ENCODE results near the gene NANOS3. TPM values are rescaled to one million over a fixed set of nuclear protein-coding genes. Genes with fewer than 3 reads are reported as not detected.

The NANOS3 gene
- total and polyA plus RNA-seq, 2 of the 13 experiments (the other 11 are each of a cell fraction or from before 2014, with no cell fraction given) = 0.21 TPM; not detected in 1

DNA sequence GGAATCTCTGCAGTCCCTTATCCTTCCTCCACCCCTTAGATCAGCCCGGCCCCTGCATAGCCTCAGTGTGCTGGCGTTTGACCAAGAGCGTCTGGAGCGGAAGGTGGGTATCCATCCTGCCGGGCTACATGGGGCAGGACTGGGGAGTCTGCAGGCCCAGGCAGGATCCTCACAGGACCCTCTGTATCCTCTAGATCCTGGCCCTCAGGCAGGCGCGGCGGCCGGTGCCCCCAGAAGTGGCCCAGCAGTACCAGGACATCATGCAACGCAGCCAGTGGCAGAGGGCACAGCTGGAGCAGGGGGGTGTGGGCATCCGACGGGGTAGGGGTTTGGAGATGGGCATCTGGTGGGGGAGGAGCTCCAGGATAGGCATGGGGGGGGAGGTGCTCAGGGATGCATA lies 52.4 kb downstream of the NANOS3 start (continued):
- TF ChIP-seq, protein P1, sequence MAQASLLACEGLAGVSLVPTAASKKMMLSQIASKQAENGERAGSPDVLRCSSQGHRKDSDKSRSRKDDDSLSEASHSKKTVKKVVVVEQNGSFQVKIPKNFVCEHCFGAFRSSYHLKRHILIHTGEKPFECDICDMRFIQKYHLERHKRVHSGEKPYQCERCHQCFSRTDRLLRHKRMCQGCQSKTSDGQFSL (CRISPR knock-in tag; IDR thresholded peaks at IDR 0.05) = no peak
- TF ChIP-seq HOXA3 (CRISPR knock-in tag; IDR thresholded peaks at IDR 0.05) = no peak

DNA sequence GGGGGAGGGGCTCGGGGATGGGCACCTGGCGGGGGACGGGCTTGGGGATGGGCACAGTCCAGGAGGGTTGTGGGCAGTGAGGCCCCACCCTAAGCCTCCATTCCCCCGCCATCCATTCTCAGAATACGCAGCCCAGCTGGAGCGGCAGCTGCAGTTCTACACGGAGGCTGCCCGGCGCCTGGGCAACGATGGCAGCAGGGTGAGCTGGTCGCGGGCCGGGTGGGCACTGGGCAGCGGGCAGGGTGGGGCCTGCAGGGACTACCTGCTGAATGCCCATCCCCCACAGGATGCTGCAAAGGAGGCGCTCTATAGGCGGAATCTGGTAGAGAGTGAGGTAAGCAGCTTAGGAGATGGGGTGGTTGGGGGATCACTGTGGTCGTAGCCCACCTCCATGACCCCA lies 53.0 kb downstream of the NANOS3 start:
- intact Hi-C loops (cut with micrococcal nuclease; ENCODE audit: unreplicated experiment) = no loop called here
- no TSS peak for BruUV-seq (replicated peaks)
- Histone ChIP-seq H3K27me3 (ENCODE audit: control insufficient read depth in 1 of 2, insufficient read depth in 2 of 2, low read length in 2 of 2) (peaks cover 0 to 10% of the 10 kb centered on the region in 2 experiments; a peak in 1 of 5 replicates), H3K4me1 (ENCODE audit: insufficient read depth, low read length) (peaks cover 7% of the 10 kb centered on the region), H3K4me3 (replicated peaks in 1 of 3; ENCODE audit: insufficient read depth in 1 of 3, low read depth in 2 of 3, low read length in 3 of 3) (no peak overlapping the region), H3K79me2 (ENCODE audit: insufficient read depth, low read length) (no peaks in the 10 kb centered on the region), H3K36me3 (replicated peaks in 1 of 2; ENCODE audit: control insufficient read depth in 1 of 2, insufficient read depth in 2 of 2, low read length in 2 of 2) (peaks cover 8 to 16% of the 10 kb centered on the region in 2 experiments), H3K27ac (ENCODE audit: extremely low read length, insufficient read depth, low read length) (no peak overlapping the region), H4K20me1 (ENCODE audit: insufficient read depth, low read length) (no peaks in the 10 kb centered on the region), H2AFZ (ENCODE audit: low read length) (no peak overlapping the region), H3K9ac (ENCODE audit: insufficient read depth, low read depth, low read length) (no peak overlapping the region), H3K9me3 (ENCODE audit: low read length) (no peaks in the 10 kb centered on the region), H3K4me2 (ENCODE audit: low read depth, low read length) (no peak overlapping the region)
- ChIA-PET POLR2A (no interaction called here), CTCF (ENCODE audit: low intra/inter-chr PET ratio, low total read pairs) (no interaction called here)
- no peak for DNase-seq (ENCODE audit: low spot score)
- in situ Hi-C loops (cut with HindIII; ENCODE audit: extremely low pct_ligation_motif_present, low pct_unique_long_range_greater_than_20kb) = no loop called here
- 94% methylated on average over 11 of the region's 17 CpGs for WGBS (ENCODE audit: low lambda C conversion rate)
- no peak for ATAC-seq
- FAIRE-seq = no peak
- TF ChIP-seq ZNF430 (CRISPR knock-in tag; IDR thresholded peaks at IDR 0.05) = no peak
- TF ChIP-seq CBX1 (IDR thresholded peaks at IDR 0.05; ENCODE audit: low read depth) = no peak
- no peak for TF ChIP-seq NFRKB (IDR thresholded peaks at IDR 0.05)
- TF ChIP-seq ZNF510 (CRISPR knock-in tag; IDR thresholded peaks at IDR 0.05; ENCODE audit: low read depth) = no peak
- TF ChIP-seq FIP1L1 (IDR thresholded peaks at IDR 0.05; ENCODE audit: borderline replicate concordance, insufficient read depth, low read depth, low read length) = no peak

MicroRNAs within 50 kb of the gene (microRNA counts, 767-probe panel; counts per million panel counts)
- not detected for microRNA hsa-miR-181c-5p
- microRNA hsa-miR-23a-3p = not detected
- microRNA hsa-miR-24-3p = not detected
- microRNA hsa-miR-27a-3p = not detected

Small RNA genes within 50 kb of the gene (microRNA-seq; reads per million reads assigned to microRNA genes)
- 446 reads per million, percentile 84 among the genes with 10 or more reads in this experiment for gene MIR181C
- gene MIR181D = 427 reads per million, percentile 83 among the genes with 10 or more reads in this experiment

Small RNA genes within 50 kb of the gene (small RNA-seq; reads per million reads assigned to genes)
- gene MIR181C (ENCODE audit: insufficient read depth in 2 of 3, insufficient read length in 3 of 3, low read depth in 2 of 3, low replicate concordance in 1 of 3) (0.20 to 45.4 (median 16.6) reads per million in 3 experiments), gene MIR181D (ENCODE audit: insufficient read depth in 2 of 3, insufficient read length in 3 of 3, low read depth in 2 of 3, low replicate concordance in 1 of 3) (2.0 to 121 (median 39.7) reads per million in 3 experiments)

Other genes with a start within 250 kb of the NANOS3 start
- gene MRI1, start 112.6 kb upstream of the NANOS3 start, total RNA-seq (2016; rRNA removed; fragmentation: Illumina TruSeq; extraction: Trizol) = 15.3 and 20.1 TPM in 2 replicates
- 20.6 and 27.7 TPM in 2 replicates for gene MRI1, start 112.6 kb upstream of the NANOS3 start, polyA plus RNA-seq (2011; rRNA removed)
- gene C19orf53, start 102.7 kb upstream of the NANOS3 start, total RNA-seq (2016; rRNA removed; fragmentation: Illumina TruSeq; extraction: Trizol) = 127 and 129 TPM in 2 replicates
- gene C19orf53, start 102.7 kb upstream of the NANOS3 start, polyA plus RNA-seq (2011; rRNA removed) = 130 and 154 TPM in 2 replicates
- 0.27 and 0.33 TPM in 2 replicates for gene ZSWIM4, start 81.7 kb upstream of the NANOS3 start, total RNA-seq (2016; rRNA removed; fragmentation: Illumina TruSeq; extraction: Trizol)
- gene ZSWIM4, start 81.7 kb upstream of the NANOS3 start, polyA plus RNA-seq (2011; rRNA removed) = 0.86 and 1.8 TPM in 2 replicates
- gene BRME1, start 29.0 kb downstream of the NANOS3 start, total RNA-seq (2016; rRNA removed; fragmentation: Illumina TruSeq; extraction: Trizol) = 0.84 and 1.5 TPM in 2 replicates
- 0.74 and 0.91 TPM in 2 replicates for gene BRME1, start 29.0 kb downstream of the NANOS3 start, polyA plus RNA-seq (2011; rRNA removed)
- 6.4 and 9.7 TPM in 2 replicates for gene CC2D1A, start 29.1 kb downstream of the NANOS3 start, total RNA-seq (2016; rRNA removed; fragmentation: Illumina TruSeq; extraction: Trizol)
- 11.5 and 17.0 TPM in 2 replicates for gene CC2D1A, start 29.1 kb downstream of the NANOS3 start, polyA plus RNA-seq (2011; rRNA removed)
- gene PODNL1, start 61.3 kb downstream of the NANOS3 start, total RNA-seq (2016; rRNA removed; fragmentation: Illumina TruSeq; extraction: Trizol) = not detected in 2 replicates
- gene PODNL1, start 61.3 kb downstream of the NANOS3 start, polyA plus RNA-seq (2011; rRNA removed) = 0.18 TPM in 1 of 2 replicates, not detected in the other
- gene DCAF15, start 75.4 kb downstream of the NANOS3 start, total RNA-seq (2016; rRNA removed; fragmentation: Illumina TruSeq; extraction: Trizol) = 8.5 and 14.0 TPM in 2 replicates
- 13.5 and 13.6 TPM in 2 replicates for gene DCAF15, start 75.4 kb downstream of the NANOS3 start, polyA plus RNA-seq (2011; rRNA removed)
- 1.3 and 1.4 TPM in 2 replicates for gene RFX1, start 129.2 kb downstream of the NANOS3 start, total RNA-seq (2016; rRNA removed; fragmentation: Illumina TruSeq; extraction: Trizol)
- gene RFX1, start 129.2 kb downstream of the NANOS3 start, polyA plus RNA-seq (2011; rRNA removed) = 0.56 and 1.1 TPM in 2 replicates
- gene RLN3, start 151.0 kb downstream of the NANOS3 start, total RNA-seq (2016; rRNA removed; fragmentation: Illumina TruSeq; extraction: Trizol) = not detected in 2 replicates
- gene RLN3, start 151.0 kb downstream of the NANOS3 start, polyA plus RNA-seq (2011; rRNA removed) = not detected in 2 replicates
- gene IL27RA, start 154.6 kb downstream of the NANOS3 start, total RNA-seq (2016; rRNA removed; fragmentation: Illumina TruSeq; extraction: Trizol) = 3.4 and 8.1 TPM in 2 replicates
- 3.5 and 5.4 TPM in 2 replicates for gene IL27RA, start 154.6 kb downstream of the NANOS3 start, polyA plus RNA-seq (2011; rRNA removed)
- 2.4 and 2.5 TPM in 2 replicates for gene PALM3, start 184.9 kb downstream of the NANOS3 start, total RNA-seq (2016; rRNA removed; fragmentation: Illumina TruSeq; extraction: Trizol)
- gene PALM3, start 184.9 kb downstream of the NANOS3 start, polyA plus RNA-seq (2011; rRNA removed) = 0.79 and 1.0 TPM in 2 replicates
- gene MISP3, start 195.7 kb downstream of the NANOS3 start, total RNA-seq (2016; rRNA removed; fragmentation: Illumina TruSeq; extraction: Trizol) = 5.2 and 5.4 TPM in 2 replicates
- 2.5 and 3.4 TPM in 2 replicates for gene MISP3, start 195.7 kb downstream of the NANOS3 start, polyA plus RNA-seq (2011; rRNA removed)
- 0.11 TPM in 1 of 2 replicates, not detected in the other for gene C19orf67, start 208.6 kb downstream of the NANOS3 start, total RNA-seq (2016; rRNA removed; fragmentation: Illumina TruSeq; extraction: Trizol)
- 0.32 and 0.69 TPM in 2 replicates for gene C19orf67, start 208.6 kb downstream of the NANOS3 start, polyA plus RNA-seq (2011; rRNA removed)
- gene SAMD1, start 213.6 kb downstream of the NANOS3 start, total RNA-seq (2016; rRNA removed; fragmentation: Illumina TruSeq; extraction: Trizol) = 27.0 and 45.0 TPM in 2 replicates
- 17.5 and 18.9 TPM in 2 replicates for gene SAMD1, start 213.6 kb downstream of the NANOS3 start, polyA plus RNA-seq (2011; rRNA removed)
- 11.0 and 14.0 TPM in 2 replicates for gene PRKACA, start 240.6 kb downstream of the NANOS3 start, total RNA-seq (2016; rRNA removed; fragmentation: Illumina TruSeq; extraction: Trizol)
- gene PRKACA, start 240.6 kb downstream of the NANOS3 start, polyA plus RNA-seq (2011; rRNA removed) = 18.2 and 22.9 TPM in 2 replicates

Data from HepG2 (cell line).